HG03575 (cell line): ENCODE data around the gene DIS3L2.
"Not testable (repeated sequence)": the region's sequence is repeated elsewhere in the genome, so short reads cannot be mapped to it uniquely, and the experiment has no call there.

ENCODE experiments used
- ATAC-seq: cut with Tn5 transposase; IDR thresholded peaks from one replicate; pipeline ENCODE4 v1.9.1; 2021; ENCODE audit not compliant: unreplicated experiment, insufficient number of reproducible peaks, low FRiP score; ENCODE audit errors: extremely low read depth

DIS3L2 gene

DNA sequence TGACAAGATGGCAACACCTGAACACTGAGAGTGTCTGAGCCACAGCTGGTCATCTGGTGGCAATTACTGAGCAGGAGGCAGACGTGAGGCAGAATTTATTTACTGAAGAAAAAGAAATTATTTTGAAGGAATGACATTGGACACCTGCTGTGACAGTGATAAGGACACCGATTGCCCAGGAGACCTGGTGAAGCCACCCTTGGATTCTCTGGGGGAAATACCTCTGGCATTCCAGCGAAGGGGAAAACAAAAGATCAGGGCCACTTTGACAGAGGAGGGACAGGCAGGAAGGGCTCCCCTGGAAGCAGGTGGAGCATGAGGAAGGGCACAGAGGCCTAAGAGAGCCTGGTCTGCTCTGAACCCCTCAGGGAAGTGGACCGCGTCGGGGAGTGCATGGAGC, 331.7 kb downstream of the DIS3L2 start:
- ATAC-seq: no peak

DNA sequence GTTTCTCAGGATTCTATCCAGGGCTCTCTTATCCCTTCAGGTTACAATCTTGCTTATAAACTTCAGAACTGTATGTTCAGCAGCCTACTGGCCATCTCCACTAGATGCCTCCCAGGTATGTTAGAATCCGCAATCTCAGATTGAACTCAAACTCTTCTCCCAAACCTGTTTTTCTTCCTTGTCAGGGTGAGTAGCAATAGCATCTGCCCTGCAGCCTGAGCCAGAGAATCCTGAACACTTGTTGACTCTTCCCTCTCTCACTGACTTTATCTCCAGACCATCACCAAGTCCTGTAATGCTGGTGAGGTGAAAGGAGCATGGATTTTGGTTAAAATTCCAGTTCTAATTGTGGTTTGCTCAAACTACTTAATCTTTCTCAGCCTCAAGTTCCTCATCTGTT, 334.5 kb downstream of the DIS3L2 start:
- ATAC-seq: no peak

DNA sequence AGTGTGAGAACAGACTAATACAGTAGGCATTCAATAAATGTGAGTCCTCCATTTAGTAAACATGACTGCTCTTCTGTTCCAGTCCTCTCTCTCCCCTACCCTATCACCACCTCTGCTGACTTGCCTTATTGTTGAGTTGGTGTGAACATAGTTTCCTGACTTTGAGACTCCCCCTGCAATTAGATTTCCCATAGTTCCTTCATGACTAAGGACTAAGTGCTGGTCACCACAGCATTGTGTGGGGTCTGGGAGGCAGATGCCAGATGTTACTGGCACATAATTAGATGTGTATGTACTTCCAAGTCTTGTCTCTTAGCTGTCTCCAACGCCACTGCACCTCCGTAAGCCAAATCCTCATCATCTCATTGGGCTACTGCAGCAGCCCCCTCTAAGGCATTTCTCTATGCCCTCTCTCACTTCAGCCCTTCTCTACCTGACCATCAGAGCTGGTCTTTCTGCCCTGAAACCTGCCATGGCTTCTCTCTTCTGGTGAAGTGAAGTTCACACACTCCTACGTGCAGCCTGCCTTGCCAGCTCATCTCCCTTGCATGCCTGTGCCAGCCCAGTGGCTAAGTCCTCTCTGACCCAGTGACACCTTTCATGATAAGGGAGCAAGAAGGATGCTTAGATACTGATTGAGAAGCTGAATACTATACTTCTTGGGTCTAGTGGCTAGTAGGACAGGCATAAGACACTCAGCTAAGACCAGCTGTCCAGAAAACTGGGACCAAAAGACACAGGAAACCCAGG, 335.4 kb downstream of the DIS3L2 start:
- ATAC-seq: no peak

DNA sequence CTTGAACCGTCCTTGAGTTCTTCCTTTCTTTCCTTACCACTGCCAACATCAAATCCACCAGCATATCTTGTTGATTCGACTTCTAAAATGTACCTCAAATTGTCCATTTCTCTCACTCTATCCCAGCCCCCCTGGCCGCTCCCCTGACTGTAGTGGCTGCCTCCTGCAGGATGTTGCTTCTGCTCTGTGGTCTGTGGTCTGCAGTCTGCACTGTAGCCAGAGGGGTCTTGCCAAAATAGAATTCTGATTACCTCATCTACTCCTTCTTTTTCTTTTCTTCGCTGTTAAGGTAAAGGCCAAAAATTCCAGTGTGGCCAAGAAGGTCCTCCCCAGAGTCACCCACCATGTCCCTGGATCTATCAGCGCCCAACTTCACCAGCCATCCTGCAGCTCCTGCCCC, 337.6 kb downstream of the DIS3L2 start:
- no peak for ATAC-seq

DNA sequence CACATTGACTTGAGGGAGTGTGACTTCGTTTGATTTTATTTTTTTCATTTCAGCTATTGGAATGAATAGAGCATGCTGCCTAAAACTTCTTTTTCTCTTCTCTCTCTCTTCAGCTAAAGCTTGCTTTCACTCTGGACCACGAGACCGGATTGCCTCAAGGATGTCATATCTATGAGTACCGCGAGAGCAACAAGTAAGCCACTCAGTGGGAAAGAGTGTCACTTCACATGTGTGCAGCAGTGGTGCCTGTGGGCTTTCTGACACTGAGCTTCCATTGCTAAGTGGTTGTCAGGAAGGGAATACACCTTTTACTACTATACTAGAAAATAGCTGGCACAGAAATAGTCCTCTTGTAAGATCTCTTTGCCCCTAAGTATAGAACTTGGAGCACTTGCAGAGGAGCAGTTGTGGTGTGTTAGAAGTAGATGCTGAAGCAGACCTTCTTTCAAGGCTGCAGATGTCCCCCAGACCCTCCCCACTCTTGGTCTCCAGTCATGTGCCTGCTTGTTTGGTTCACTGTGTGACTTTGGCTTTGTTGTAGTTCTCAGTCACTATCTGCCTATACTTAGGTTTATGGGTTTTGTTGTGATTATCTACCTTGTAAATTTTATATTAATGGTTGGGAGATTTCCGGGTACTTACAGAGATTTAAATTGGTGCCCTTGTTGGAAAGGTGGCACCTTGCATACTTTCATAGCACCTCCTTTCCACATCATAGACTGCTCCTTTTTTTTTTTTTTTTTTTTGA, 338.6 kb downstream of the DIS3L2 start:
- no peak for ATAC-seq

- ATAC-seq: no peak
Measured at GRCh38 chr2:232300894-232301387, 339.4 kb downstream of the DIS3L2 start.

GRCh38 chr2:232304236-232304635, 342.7 kb downstream of the DIS3L2 start:
- no peak for ATAC-seq

- no peak for ATAC-seq
Measured at GRCh38 chr2:232306741-232307305, 345.3 kb downstream of the DIS3L2 start.

- no peak for ATAC-seq
Measured at GRCh38 chr2:232307854-232308253, 346.3 kb downstream of the DIS3L2 start.

DNA sequence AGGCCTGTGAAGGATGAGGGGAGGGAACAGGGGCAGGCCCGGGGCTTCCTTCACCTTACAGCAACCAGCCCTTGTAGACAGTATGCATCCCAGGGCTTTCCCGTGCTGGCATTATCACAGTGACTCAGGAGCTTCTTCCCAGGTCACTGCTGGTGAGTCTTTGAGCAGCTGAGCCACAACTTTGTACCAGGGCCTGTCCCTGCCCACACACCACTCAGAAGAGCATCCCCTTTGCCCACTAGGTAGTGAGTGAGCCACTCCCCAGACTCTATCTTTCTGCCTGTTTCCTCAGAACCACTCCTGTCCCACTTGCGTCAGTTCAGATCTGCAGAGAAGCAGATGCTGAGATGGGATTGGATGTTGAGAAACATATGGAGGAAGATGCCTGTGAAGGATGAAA, 347.5 kb downstream of the DIS3L2 start:
- ATAC-seq: no peak

DNA sequence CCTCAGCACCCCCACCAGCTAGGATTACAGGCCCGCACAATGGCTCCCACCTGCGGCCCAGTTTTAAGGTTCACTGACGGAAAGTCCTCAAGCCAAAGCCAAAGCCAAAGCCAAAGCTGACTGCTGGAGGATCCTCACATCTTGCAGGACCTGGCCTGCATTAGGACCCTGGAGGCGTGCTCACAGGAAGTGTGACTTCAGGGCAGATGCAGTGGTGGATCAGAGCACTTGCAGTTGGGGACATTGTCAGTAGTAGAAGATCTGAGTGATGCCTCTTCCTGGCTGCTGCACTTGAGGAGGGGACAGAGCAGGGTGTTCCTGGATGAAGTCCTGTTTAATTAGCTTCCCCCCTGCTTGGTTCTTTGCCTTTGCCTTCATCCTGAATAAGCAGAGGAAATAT, 348.1 kb downstream of the DIS3L2 start:
- ATAC-seq: no peak

- ATAC-seq: no peak
Measured at GRCh38 chr2:232310121-232310520, 348.6 kb downstream of the DIS3L2 start.

- no peak for ATAC-seq
Measured at GRCh38 chr2:232310696-232311095, 349.2 kb downstream of the DIS3L2 start.

GRCh38 chr2:232313645-232314044, 352.1 kb downstream of the DIS3L2 start:
- ATAC-seq: not testable (repeated sequence)

- no peak for ATAC-seq
Measured at GRCh38 chr2:232315049-232315922, 353.8 kb downstream of the DIS3L2 start.

GRCh38 chr2:232315923-232316299, 354.4 kb downstream of the DIS3L2 start:
- ATAC-seq: no peak

DNA sequence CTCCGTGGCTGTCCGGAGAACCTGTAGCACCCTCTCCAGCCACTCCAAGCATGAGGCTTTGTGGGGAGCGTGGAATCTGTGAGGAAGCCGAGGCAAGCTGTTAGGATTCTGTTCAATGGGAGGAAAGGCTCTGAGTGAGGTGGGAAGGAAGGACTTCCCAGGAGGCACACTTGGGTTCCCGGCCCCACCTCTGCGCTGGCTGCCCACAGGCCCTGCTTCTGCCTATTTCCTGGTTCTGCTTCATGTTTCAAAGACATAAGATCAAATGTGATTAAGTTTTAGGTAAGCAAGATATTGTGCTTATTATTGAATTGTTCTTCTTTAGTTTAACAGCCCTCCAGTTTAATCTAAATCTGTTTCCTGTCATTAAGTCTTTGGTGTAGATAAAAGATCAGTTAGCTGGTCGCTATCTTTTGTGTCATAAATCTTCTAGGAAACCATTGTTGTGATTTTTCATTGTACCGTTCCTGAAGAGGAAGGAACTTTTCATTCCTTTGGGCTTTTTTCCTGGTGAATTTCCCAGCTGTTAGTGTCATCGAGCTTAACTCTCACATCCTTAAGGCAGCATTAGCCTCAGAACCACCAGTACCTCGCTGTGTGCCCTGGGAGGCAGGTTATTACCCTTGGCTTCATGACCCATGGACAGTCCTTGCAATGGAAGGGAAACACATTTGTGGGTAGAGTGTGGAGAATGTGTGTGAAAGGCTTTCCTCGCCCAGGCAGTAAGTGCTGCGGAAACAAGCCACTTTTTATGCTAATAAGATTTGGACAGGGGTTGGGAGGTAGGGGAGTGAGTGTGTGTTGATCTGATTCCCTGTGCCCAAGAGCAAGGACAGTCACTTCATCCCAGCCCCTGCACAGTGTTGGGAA, 355.2 kb downstream of the DIS3L2 start:
- no peak for ATAC-seq

DNA sequence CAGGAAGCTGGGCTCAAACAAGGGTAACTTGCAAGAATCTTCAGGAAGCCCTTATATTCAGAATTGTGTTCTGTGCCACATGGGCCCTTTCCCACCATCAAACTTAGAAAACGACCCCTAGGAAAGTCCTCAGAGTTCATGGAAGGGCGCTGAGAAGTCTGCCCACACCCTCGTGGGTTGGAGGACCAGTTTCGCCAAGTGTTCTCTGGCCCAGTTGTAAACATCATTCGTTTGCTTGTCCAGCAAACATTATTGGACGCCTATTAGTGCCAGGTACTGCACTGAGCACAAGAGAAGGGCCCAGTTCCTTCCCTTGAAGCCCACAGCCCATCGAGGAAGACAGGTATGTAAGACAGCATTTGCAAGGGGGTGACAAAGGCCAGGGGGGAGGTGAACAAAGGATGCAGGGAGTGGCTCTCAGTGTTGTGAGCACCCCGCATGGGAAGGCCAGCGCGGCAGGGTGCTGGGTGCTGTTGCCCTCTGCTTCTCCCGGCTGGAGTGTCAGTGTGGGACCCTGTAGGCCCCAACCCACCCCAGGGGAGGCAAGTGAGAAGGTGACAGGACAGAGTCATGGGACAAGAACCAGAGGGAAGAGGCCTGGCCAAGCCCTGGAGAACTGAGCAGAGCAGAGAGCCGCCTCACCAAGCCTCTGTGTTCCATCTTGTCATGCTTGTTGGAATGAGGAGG, 356.8 kb downstream of the DIS3L2 start:
- ATAC-seq: no peak
